Esophagus squamous epithelium (tissue), 4 donors: Measurements from ENCODE around the gene SELL.

ENCODE experiments used
- CTCF ChIP-seq, 6 experiments: fragments of 450-650 bp in 4 of 6; fragments of 200-600 bp in 2 of 6; sonication (generic) in 2 of 6; IDR thresholded peaks; one replicate each; pipeline ENCODE4 v1.5.1; 2016 to 2019; ENCODE audit warnings: antibody characterized with exemption in 6 of 6, mild to moderate bottlenecking in 4 of 6, moderate library complexity in 4 of 6
- POLR2A ChIP-seq, 4 donors: fragments of 450-650 bp; IDR thresholded peaks; one replicate each; pipeline ENCODE4 v1.6.1; 2017; ENCODE audit warnings: antibody characterized with exemption in 4 of 4, mild to moderate bottlenecking in 4 of 4, moderate library complexity in 3 of 4

- TF ChIP-seq CTCF (IDR thresholded peaks at IDR 0.05) (no peak), POLR2A (IDR thresholded peaks at IDR 0.05) (no peak)
These were observed 11.4 kb upstream of the SELL start for GRCh38 chr1:169722779-169723178.
